ENCODE results near the gene ZNRF3.
"Not testable (repeated sequence)": the region's sequence is repeated elsewhere in the genome, so short reads cannot be mapped to it uniquely, and the experiment has no call there.

ZNRF3 gene

DNA sequence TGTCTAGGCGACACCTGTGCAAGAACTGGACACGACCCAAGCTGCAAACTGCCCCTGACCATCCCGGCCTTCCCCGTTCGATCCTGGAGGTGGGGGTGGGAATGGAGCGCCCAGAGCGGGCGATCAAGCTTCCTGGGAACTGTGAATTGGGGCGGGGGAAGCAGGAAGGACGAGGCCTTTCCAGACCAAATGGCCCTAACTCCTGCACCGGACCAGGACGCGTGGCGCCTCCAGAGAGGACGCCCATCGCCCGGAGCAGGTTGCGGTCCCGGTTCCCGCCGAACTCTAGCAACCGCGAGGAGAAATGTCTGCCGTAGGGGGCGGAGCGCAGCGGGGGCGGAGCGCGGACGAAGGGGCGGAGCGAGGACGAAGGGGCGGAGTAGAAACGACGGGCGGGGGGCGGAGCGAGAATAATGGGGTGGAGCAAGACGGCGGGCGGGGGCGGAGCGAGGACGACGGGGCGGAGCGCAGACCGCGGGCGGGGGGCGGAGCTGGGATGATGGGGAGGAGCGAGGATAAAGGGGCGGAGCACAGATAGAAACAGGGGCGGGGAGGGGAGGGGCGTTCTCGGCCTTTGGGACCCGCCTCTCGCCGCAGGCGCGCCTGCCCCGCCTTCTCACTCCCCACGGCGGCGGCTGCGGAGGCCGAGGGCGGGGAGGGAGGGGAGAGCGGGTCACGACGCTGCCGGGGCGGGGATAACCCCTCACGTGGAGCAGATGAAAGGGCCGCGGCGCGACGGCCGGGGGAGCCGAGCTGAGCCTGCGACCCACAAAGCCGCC is at the start of gene ZNRF3:
ZNRF3 (plus strand) TSS at position 695 of the 779 bp plus-strand sequence. CDS start 195 bp downstream, outside the sequence.
- DNase-seq = peak; percentile 94

DNA sequence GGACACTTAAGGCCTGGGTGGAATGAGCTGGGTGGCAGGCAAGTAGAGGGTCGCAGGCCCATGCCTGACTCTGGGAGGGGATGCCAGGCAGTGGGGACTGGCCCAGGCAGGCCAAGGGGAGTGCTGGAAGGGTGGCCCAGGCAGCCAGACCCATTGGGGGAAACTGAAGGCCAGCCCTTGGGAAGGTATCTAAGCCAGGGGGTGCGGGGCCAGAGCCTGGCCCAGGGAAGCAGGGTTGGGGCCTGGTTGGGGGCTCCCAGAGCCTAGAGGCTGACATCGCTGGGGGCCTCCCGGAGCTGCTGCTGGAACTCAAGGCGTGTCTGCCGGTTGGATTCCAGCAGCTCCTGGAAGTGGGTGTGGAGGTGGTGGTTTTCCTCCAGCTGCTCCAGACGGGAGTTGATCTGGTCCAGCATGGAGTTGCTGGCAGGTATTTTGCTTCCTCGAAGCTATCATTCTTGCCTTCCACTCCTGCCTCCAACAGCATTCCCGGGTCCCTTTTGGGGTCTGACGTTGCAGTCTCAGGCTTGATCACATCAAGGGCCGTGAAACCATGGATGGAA is 47.7 kb upstream of the ZNRF3 start:
- DNase-seq = no peak

DNA sequence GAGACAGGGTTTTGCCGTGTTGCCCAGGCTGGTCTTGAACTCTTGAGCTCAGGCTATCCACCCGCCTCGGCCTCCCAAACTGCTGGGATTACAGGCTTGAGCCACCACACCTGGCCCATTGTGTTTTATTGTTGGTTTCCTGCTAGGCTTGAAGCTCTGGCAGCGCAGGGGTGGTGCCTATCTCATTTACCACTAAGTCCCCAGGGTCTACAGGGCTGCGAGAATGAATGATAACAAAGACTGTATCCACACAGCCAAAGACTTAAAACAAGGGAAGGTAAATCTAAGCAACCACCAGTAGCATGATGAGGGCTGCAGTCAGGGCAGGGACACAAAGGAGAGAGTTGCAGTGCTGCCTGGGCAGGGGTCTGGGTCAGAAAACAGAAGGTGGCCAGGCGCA is 45.7 kb upstream of the ZNRF3 start:
- no peak for DNase-seq

DNA sequence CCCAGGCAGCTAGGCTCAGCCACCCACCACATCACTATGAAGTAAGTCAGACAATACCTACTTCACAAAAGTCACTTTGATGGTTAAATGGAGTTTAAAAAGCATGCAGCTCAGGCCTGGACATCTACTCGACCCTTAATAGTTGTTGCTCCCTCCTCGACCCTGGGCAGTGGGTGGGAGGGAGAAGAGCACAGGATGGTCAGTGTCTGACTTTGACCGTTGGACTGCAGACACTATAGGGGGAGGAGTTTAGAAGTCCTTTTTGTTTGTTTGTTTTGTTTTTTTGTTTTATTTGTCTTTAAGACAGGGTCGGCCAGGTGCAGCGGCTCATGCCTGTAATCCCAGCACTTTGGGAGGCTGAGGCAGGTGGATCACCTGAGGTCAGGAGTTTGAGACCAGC is 44.4 kb upstream of the ZNRF3 start:
- DNase-seq = no peak

DNA sequence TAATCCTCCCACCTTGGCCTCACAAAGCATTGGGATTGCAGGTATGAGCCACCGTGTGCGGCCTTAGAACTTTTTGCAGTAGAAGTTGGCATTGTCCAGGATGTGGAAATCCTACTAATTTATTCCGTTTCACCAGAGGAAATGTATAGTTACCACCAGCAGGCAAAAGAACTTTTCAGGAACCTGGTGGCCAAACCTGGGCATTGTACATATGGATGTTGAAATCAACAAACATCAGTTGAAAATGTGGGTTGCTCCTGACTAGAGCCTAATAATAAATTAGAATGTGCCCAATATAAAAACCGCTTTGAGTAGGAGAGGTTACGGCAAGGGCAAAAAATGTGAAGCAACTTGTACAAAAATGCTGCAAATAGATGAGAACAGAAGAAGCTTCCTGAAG is 42.3 kb upstream of the ZNRF3 start:
- DNase-seq = no peak

DNA sequence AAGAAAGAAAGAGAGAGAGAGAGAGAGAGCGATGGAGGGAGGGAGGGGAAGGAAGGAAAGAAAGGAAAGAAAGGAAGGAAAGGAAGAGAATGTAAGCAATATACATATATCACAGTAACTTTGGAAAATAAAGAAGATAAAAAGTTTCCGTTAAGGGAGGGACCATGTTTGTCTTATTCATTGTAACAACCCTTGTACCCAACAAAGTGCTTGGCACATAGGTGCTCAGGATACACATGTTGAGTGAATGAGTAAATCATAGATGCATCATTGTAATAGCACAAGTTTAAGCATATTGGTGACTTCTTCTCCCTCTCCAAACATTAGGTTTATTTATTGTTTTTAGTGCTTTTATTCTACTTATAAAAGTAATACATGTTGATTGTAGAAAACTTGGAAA is 39.7 kb upstream of the ZNRF3 start:
- no peak for DNase-seq

DNA sequence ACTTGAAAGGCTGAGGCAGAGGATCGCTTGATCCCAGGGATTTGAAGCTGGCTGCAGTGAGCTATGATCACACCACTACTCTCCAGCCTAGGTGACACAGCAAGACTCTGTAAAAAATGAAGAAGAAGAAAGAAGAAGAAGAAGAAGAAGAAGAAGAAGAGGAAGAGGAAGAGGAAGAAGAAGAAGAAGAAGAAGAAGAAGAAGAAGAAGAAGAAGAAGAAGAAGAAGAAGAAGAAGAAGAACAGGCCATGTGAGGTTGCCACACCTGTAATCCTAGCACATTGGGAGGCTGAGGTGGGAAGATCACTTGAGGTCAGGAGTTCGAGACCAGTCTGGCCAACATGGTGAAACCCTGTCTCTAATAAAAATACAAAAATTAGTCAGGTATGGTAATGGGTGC is 39.1 kb upstream of the ZNRF3 start:
- DNase-seq = not testable (repeated sequence)

DNA sequence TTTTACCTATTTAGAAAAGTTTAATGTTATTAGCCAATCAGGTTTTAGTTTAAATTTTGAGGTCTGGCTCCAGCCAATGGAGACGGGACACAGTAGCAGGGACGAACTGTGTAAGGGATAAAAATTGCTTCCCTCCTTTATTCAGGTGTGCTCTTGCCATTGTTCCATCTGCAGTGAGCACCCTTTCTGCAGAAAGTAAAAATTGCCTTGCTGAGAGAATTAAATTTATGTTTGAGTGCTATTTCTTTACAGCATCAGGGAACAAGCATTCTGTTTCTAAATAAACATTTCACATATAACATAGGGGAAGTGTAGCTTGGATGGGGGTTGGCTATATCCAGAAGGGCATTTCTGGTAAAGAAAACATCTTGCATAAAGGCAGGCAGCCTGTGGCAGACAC is 36.4 kb upstream of the ZNRF3 start:
- DNase-seq = no peak

DNA sequence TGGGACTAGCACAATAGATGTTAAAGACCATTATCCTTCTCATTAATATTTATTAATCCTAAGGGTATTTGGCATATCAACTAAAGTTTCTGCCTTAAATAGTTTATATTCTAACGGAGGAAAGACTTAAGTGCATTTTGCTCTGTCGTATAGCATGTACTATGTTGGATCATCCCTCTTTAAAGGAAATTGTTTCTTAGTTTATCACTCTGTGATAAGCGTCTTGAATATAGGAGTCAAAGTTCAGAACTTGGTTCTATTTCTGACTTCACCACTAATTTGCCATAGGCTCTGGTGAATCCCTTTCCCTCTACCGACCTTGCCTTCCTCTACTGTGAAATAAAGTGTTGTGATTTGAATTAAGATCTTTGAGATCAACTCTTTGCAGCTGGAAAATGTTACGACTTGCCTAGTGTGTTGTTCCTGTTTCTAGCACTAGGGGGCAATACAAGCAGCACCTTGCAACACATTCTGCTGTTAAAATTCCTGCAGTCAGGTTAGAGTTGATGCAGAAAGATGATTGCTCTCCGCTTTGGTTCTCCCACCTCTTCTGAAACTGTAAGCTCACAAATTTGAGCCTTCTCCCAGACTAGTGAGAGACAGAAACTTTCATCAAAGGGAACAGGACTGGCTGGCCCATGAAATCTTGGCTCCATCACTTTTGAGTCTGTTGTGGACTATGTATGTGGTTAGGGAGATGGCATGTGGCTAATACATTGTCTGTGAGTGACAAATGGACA is 27.8 kb upstream of the ZNRF3 start:
- DNase-seq = peak; percentile 67

DNA sequence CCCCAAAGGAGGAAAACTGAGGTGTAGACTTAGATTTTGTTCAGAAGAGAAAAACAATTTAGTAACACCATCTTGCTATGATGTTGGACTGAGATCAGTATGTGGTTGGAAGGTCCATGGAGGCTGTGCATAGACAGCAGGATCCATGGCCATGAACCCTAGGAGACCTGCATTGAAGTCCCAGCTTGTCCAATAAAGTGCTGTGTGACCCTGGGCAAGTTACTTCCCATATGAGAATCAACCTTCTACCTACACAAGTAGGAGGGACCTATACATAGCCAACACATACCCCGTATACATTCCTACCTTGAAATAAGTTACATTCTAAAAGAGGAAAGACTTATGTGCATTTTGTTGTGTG is 27.3 kb upstream of the ZNRF3 start:
- DNase-seq = no peak

DNA sequence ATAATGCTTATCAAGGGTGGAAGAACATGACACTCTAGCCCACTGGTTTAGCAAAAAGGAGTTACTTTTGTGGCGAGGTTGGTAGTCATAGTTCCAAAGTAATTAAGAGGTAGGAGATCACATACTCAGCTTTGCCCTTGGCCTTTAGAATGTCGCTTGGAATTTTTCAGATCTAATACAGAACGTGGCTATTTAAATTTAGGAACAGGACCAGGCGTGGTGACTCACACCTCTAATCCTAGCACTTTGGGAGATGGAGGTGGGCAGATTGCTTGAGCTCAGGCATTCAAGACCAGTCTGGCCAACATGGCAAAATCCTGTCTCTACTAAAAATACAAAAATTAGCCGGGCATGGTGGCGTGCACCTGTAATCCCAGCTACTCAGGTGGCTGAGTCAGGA is 26.1 kb upstream of the ZNRF3 start:
- DNase-seq = no peak

DNA sequence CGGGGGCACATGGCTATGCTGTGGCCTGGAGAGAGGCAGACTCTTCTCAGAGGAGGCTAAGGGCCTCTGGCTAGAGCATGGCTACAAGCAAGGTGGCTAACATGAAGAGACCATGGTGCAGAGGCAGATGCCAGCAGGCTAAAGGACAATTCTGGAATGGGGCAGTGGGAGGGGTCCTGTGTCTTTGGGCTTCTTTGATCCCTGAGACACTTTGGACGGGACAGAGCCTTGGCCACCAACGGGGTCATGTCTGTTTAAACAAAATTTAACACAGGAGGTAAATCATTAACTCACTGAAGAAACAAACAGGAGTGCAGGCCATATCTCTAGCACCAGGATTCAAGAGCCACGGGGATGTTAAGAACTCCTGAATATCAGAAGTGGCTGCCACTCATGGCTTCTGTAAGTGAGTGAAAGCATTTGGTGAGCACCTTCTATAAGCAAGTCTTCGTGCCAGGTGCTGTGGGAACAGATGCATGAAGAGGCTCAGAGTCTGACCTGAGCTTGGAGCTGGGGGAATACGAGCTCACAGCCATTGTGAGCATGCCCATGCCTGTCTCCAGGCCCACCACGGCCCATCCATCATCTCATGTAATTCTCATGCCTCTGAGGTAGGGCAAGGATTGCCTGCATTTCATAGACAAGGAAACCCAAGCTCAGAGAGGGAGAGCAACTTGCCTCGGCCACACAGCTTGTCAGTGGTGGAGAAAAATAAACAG is 18.3 kb upstream of the ZNRF3 start:
- no peak for DNase-seq

DNA sequence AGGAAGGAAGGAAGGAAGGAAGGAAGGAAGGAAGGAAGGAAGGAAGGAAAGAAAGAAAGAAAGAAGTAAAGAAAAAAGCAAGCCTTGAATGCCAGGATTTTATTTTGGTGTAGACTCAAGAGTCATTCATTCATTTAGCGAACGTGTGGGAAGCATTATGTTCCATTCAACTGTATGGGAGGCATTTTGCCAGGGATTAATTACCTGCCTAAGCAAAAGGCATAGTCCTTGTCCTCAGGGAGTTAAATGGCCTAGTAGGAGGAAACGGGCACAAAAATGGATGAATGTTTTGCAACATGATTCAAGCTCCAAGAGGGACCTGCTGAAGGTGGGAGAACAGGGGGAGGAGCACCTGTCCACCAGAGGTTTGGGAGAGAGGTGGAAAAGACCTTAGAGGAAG is 16.2 kb upstream of the ZNRF3 start:
- no peak for DNase-seq

DNA sequence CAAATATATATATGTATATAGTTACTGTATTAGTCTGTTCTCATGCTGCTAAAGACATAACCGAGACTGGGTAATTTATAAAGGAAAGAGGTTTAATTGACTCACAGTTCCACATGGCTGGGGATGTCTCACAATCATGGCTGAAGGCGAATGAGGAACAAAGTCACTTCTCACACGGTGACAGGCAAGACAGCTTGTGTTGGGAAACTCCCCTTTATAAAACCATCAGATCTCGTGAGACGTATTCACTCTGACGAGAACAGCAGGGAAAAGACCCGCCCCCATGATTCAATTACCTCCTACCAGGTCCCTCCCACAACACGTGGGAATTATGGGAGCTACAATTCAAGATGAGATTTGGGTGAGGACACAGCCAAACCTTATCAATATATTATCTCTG is 15.0 kb upstream of the ZNRF3 start:
- not testable (repeated sequence) for DNase-seq

DNA sequence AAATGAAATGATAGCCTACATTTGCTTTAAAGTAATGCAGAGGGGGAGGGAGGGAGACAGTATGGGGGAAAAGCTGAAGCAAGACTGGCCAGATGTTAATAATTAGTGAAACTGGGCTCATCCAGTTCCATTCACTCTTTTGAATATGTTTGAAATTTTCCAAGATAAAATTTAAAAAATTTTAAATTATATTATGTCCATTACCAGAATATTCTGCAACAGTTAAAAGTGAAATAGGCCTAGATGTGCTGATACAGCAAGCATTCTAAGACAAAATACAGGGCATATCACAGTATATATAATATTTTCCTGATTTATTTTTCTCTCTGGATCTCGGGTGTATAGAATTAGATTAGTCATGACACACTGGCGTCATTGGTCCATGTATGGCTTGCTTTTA is 13.6 kb upstream of the ZNRF3 start:
- no peak for DNase-seq

DNA sequence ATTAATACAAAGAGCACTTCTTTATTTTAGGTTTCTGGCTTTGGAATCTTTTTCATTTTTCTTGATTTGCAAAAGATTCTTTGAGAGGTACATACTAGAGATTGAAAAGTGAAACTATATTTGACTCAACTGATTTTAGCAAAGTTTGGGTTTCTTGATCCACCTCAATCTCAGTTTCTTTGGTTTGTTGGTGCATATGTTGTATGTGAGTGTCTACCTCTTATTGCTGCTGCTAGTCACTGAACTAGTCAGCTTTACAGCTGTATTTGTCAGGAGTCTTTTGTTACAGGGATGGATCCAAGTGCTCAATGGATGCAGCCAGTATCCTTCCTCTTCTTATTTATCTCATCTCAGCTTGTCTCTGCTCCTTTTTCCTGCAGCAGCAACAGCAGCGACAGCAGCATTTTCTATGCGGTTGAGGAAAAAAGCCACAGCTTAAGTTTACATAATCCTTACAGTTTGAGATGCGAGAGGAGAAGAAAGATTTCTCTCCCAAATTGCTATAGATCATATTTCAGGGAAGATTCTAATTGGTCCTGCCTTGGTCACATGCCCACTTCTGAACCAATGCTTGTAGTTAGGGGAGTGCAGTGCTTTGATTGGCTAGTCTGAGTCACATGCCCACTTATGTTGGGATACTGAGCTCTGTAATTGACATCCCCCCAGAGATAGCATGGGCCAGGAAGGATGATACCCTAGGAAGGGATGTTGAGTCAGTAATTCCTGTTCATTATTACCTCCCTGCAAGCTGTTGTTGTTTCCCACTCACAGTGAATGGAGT is 10.0 kb upstream of the ZNRF3 start:
- no peak for DNase-seq

DNA sequence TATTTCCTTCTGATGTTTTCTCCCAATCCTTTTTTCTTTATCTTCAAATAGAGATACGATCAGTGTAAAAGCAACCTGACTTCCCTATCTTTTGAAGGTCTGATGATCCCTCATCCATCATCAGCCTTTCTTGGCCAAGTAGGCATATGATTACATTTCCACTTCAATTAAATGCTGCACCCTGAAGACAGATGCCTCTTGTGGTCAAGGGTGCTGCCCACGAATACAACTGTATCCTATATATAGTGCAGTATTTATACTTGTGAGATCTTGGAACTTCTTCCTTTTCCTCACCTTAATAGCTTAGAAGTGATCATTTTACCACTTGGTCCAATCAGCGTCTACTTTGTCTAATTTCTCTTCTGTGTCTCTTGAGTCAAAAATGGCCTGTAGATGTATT is 9.3 kb upstream of the ZNRF3 start:
- no peak for DNase-seq

DNA sequence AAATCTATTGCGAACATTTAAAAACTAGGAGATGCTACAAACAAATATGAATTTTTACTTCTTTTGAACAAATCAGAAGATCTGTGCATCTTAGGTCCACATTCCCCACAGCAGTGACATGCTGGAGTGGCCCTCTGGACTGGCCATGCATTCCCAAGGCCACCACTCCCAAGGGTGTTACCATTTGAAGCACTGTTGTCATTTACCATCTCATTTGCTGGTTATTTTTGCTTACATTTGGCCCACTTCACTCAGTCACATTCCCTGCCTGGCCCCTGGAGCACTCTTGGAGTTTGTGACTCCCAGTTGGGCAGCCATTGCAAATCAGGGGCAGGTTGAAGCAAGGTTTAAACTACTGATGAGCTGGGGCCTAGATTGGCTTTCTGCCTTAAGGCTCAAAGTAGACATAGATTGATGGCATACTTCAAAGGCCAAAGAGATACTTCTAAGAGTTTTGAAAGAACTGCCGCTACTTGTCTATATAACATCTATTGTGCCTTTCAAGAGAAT is 8.5 kb upstream of the ZNRF3 start:
- DNase-seq = no peak

DNA sequence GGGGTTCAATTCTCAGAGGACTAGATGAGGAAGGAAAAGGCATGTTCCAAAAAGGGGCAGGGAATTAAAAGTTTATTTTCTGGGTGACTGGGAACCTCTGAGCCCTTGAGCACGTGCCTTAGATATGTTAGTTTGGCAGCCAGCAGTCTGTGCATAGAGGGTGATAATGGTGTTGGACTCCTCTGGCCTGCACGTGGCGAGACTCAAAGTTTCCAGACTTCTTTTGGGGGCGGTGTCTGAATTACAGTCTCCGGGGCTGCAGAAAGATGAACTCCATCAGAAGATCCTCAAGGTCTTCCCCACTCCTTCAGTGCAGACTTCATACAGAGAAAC is 861 bp upstream of the ZNRF3 start:
- peak; percentile 77 for DNase-seq

DNA sequence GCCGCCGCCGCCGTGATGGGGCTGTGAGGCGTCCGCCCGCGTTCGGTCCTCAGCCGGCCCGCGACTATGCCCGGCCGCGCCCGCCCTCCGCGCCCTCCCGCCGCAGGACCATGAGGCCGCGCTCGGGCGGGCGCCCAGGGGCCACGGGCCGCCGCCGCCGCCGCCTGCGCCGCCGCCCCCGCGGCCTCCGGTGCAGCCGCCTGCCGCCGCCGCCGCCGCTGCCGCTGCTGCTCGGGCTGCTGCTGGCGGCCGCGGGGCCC is 215 bp downstream of the ZNRF3 start:
- DNase-seq = no peak

DNA sequence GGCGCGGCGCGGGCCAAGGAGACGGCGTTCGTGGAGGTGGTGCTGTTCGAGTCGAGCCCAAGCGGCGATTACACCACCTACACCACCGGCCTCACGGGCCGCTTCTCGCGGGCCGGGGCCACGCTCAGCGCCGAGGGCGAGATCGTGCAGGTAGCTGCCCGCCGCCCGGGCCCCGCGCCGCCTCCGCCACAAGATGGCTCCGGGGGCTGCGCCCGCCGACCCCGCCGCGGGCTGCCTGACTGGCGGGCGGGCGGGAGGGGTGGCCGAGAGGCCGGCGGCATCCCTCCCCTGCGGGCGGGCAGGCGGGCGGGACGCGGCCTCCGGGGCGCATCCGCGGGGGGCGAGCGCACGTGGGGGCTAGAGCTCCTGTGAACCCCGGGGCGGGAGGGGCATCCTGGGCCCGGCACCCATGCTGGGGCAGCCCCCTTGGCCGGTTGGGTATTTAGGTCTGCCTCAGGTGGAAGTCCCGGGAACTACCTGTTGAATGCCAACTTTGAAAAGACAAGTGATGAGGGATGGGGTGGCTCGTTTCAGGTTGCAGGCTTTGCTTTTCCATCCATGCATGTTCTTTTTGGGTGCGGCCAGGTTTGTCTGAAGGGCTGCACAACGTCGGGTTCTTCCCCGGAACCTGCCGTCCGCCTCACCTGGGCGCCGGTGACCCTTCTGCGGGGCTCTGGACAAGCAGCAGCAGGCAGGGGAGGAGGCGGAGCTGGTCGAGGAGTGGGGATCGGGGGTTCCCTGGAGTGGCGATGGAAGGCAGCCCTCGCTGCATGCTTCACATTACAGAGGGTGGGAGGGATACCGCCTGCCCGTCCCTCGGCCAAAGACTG is 760 bp downstream of the ZNRF3 start:
- DNase-seq = peak; percentile 55

DNA sequence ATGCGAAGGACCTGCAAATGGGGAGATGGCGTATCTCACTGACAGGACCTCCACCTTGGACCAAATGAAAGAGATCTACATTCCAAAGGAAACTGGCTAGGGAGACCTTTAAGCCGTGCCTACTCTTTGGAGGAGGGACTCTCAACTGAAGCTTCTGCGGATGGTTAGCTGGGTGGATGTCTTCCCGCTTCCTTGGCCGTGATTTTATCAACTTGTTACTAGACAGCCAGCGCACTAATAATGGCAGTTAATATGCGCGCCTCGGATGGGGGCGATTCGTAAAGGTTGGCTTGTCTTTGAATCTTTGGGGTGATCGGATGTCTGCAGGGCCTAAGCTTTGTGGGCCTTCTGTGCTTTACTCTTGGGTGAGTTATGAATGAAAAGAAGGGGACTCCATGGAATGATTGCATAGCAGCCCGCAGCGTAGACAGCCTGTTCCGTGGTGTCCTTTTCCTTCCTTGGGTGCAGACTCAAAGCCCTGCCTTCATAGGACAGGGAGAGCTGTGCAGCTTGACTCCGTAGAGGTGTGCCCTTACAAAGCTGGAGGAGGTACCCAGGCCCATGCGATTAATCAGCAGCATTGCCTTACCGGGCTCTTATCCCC is 1.5 kb downstream of the ZNRF3 start:
- DNase-seq = no peak
